HCT116 (cell line): ENCODE data around the gene MMP28. TPM values are rescaled to one million over a fixed set of nuclear protein-coding genes. Genes with fewer than 3 reads are reported as not detected.

ENCODE experiments used
- ATAC-seq: fragments of 200-7000 bp; cut with Tn5 transposase; 2 replicates; pipeline ENCODE4 v1.9.1; 2020; ENCODE audit warnings: mild to moderate bottlenecking, moderate library complexity
- BruUV-seq: library from RNA; stranded (reverse); fragments of 400-500 nt; replicated peaks from 2 replicates; lab custom pipeline; 2021; lab: Mats Ljungman, UMichigan
- CTCF ChIA-PET: fragments of 300-600 bp; sonication (Branson Sonifier 250); formaldehyde crosslinking; loops from one replicate; lab custom pipeline; 2021; ENCODE audit warnings: antibody characterized with exemption; lab: Charles Lee
- POLR2A ChIA-PET: fragments of 300-600, 350-600 bp; sonication (Branson Sonifier 250); formaldehyde crosslinking; loops from one replicate; lab custom pipeline; 2021; ENCODE audit warnings: antibody characterized with exemption; lab: Charles Lee
- RAD21 ChIA-PET, 2 experiments: fragments of 300-600 bp; sonication (Branson Sonifier 250); formaldehyde crosslinking; loops; one replicate each; lab custom pipeline; 2023; ENCODE audit warnings: low total read pairs in 2 of 2; ENCODE audit not compliant: uncharacterized antibody in 2 of 2, unreplicated experiment in 2 of 2, low non-redundant PET in 1 of 2; lab: Charles Lee
- DNase-seq: peaks from one replicate; pipeline ENCODE4 v3.0.0-alpha.2; 2010; ENCODE audit warnings: low read depth, low spot score
- H2AFZ ChIP-seq: fragments of 200-600 bp; shearing (Covaris generic), sonication (generic); 2 replicates; pipeline ENCODE4 v1.6.1; 2017; ENCODE audit warnings: low read depth, mixed run types, mixed read lengths, antibody characterized with exemption, low read length; ENCODE audit not compliant: poor library complexity, severe bottlenecking
- H3K27ac ChIP-seq: 2 replicates; pipeline ENCODE4 v1.5.1; 2012; ENCODE audit warnings: low read depth, low read length
- H3K27me3 ChIP-seq: fragments of 200-600 bp; sonication (generic); 2 replicates; pipeline ENCODE4 v1.6.1; 2016; ENCODE audit warnings: mixed run types, low read length, mixed read lengths; ENCODE audit not compliant: insufficient read depth
- H3K36me3 ChIP-seq, 2 experiments: fragments of 200-500 bp in 1 of 2; fragments of 200-600 bp in 1 of 2; sonication (Bioruptor generic) in 1 of 2; sonication (generic) in 1 of 2; 2 replicates each; pipeline versions ENCODE4 v1.5.1 to v1.6.1; 2014 to 2016; ENCODE audit warnings: low read length in 2 of 2, inconsistent platforms in 1 of 2, mixed read lengths in 1 of 2, mixed run types in 1 of 2; ENCODE audit not compliant: insufficient read depth in 2 of 2, control insufficient read depth in 1 of 2
- H3K4me1 ChIP-seq, 2 experiments: fragments of 200-600 bp in 1 of 2; sonication (generic) in 1 of 2; 2 replicates each; pipeline versions ENCODE4 v1.5.1 to v1.6.1; 2012 to 2017; ENCODE audit warnings: low read length in 2 of 2, inconsistent platforms in 1 of 2, mild to moderate bottlenecking in 1 of 2, mixed read lengths in 1 of 2, mixed run types in 1 of 2, moderate library complexity in 1 of 2; ENCODE audit not compliant: insufficient read depth in 2 of 2, control insufficient read depth in 1 of 2
- H3K4me2 ChIP-seq: fragments of 200-600 bp; sonication (generic); 2 replicates; pipeline ENCODE4 v1.6.1; 2017; ENCODE audit warnings: mixed run types, low read length, mixed read lengths
- H3K4me3 ChIP-seq, 2 experiments: fragments of 200-600 bp in 1 of 2; sonication (generic) in 1 of 2; replicated peaks in 1 of 2; 2 replicates each; pipeline ENCODE4 v1.5.1; 2011 to 2016; ENCODE audit warnings: low read length in 2 of 2, control low read depth in 1 of 2, low read depth in 1 of 2, mild to moderate bottlenecking in 1 of 2, mixed read lengths in 1 of 2, mixed run types in 1 of 2
- H3K79me2 ChIP-seq: fragments of 200-600 bp; sonication (generic); 2 replicates; pipeline ENCODE4 v1.6.1; 2017; ENCODE audit warnings: mild to moderate bottlenecking, mixed run types, low read length, moderate library complexity, mixed read lengths; ENCODE audit not compliant: insufficient read depth
- H3K9ac ChIP-seq: fragments of 200-600 bp; sonication (generic); 2 replicates; pipeline ENCODE4 v1.6.1; 2016; ENCODE audit warnings: low read length, mixed read lengths
- H3K9me2 ChIP-seq: fragments of 200-600 bp; sonication (generic), shearing (Covaris generic); 2 replicates; pipeline ENCODE4 v1.6.1; 2017; ENCODE audit warnings: mixed run types, mild to moderate bottlenecking, moderate library complexity; ENCODE audit not compliant: insufficient read depth
- H3K9me3 ChIP-seq, 2 experiments: fragments of 200-500 bp in 1 of 2; fragments of 200-600 bp in 1 of 2; sonication (Bioruptor generic) in 1 of 2; sonication (generic) in 1 of 2; 2 replicates each; pipeline ENCODE4 v1.6.1; 2014 to 2017; ENCODE audit warnings: low read length in 2 of 2, mixed read lengths in 2 of 2, inconsistent platforms in 1 of 2, low read depth in 1 of 2, mild to moderate bottlenecking in 1 of 2, mixed run types in 1 of 2, moderate library complexity in 1 of 2; ENCODE audit not compliant: control insufficient read depth in 1 of 2, insufficient read depth in 1 of 2
- H4K20me1 ChIP-seq: fragments of 200-600 bp; sonication (generic), shearing (Covaris generic); 2 replicates; pipeline ENCODE4 v1.6.1; 2017; ENCODE audit warnings: mixed run types, mild to moderate bottlenecking, moderate library complexity; ENCODE audit not compliant: insufficient read depth
- CEBPB ChIP-seq: IDR thresholded peaks from 2 replicates; pipeline ENCODE4 v1.6.1; 2012; ENCODE audit warnings: low read depth
- EGR1 ChIP-seq: IDR thresholded peaks from 2 replicates; pipeline ENCODE4 v1.6.1; 2012; ENCODE audit warnings: low read depth
- EZH2 ChIP-seq: fragments of 200-600 bp; sonication (generic); IDR thresholded peaks from 2 replicates; pipeline ENCODE4 v1.6.1; 2017; ENCODE audit warnings: antibody characterized with exemption, mixed run types
- FOSL1 ChIP-seq: IDR thresholded peaks from 2 replicates; pipeline ENCODE4 v1.6.1; 2012; ENCODE audit warnings: low read depth
- JUND ChIP-seq: IDR thresholded peaks from 2 replicates; pipeline ENCODE4 v1.6.1; 2012
- MAX ChIP-seq: IDR thresholded peaks from 2 replicates; pipeline ENCODE4 v1.6.1; 2012
- POLR2A ChIP-seq: IDR thresholded peaks from 2 replicates; pipeline ENCODE4 v1.7.0; 2011; ENCODE audit warnings: borderline replicate concordance; ENCODE audit not compliant: insufficient read depth, insufficient read length; ENCODE audit errors: extremely low read depth
- RAD21 ChIP-seq: IDR thresholded peaks from 2 replicates; pipeline ENCODE4 v1.6.1; 2012; ENCODE audit warnings: low read depth, mild to moderate bottlenecking
- SP1 ChIP-seq: IDR thresholded peaks from 2 replicates; pipeline ENCODE4 v1.6.1; 2012; ENCODE audit warnings: low read depth
- TCF7L2 ChIP-seq: IDR thresholded peaks from 2 replicates; pipeline ENCODE4 v1.7.0; 2011; ENCODE audit warnings: borderline replicate concordance, inconsistent platforms; ENCODE audit not compliant: insufficient read depth, insufficient read length; ENCODE audit errors: extremely low read depth
- YY1 ChIP-seq: IDR thresholded peaks from 2 replicates; pipeline ENCODE4 v1.6.1; 2011; ENCODE audit warnings: low read length, low read depth, moderate library complexity, mild to moderate bottlenecking; ENCODE audit not compliant: insufficient replicate concordance; ENCODE audit errors: extremely low read depth
- ZNF274 ChIP-seq: fragments of 200-500 bp; sonication (Bioruptor generic); IDR thresholded peaks from 2 replicates; pipeline ENCODE4 v1.6.1; 2014; ENCODE audit warnings: mild to moderate bottlenecking, low read depth, low read length, inconsistent platforms
- intact Hi-C: fragments of 100-400 bp; cut with micrococcal nuclease; formaldehyde crosslinking; loops from 2 replicates; pipeline ENCODE4 v1.10.0; 2022
- total RNA-seq: library from RNA; stranded (reverse); gene quantifications from one replicate; pipeline ENCODE4 v1.2.1, GENCODE V29; 2021; ENCODE audit not compliant: unreplicated experiment

Gene MMP28
- total RNA-seq, 1 experiment from 2014 or later: 2.6 TPM

GRCh38 chr17:35791681-35792350 lies 3.6 kb downstream of the MMP28 start:
- Histone ChIP-seq H3K27me3 (no peaks in the 10 kb centered on the region), H3K9ac (no peak overlapping the region), H3K9me2 (no peaks in the 10 kb centered on the region), H4K20me1 (no peaks in the 10 kb centered on the region), H3K79me2 (no peaks in the 10 kb centered on the region), H3K9me3 (no peaks in the 10 kb centered on the region), H3K4me3 (no peak overlapping the region), H3K4me2 (no peak overlapping the region), H3K27ac (no peak overlapping the region), H3K36me3 (no peaks in the 10 kb centered on the region), H3K4me1 (peaks cover 11 to 55% of the 10 kb centered on the region in 2 experiments), H2AFZ (no peak overlapping the region)
- ATAC-seq: no peak
- intact Hi-C loops: loop anchor here (1.0 kb wide), 1 partner anchor 13 kb away; no protein-coding TSS in a partner anchor
- TF ChIP-seq CEBPB (no peak), JUND (no peak), EZH2 (no peak), ZNF274 (no peak), RAD21 (no peak), POLR2A (no peak), EGR1 (no peak), TCF7L2 (no peak), FOSL1 (no peak)
- DNase-seq: no peak
- RAD21 ChIA-PET: no interaction called here
- POLR2A ChIA-PET: interaction anchor here (0.7 to 1.6 kb wide), 3 partner anchors 12 to 25 kb away, joined by 3 to 8 read pairs (median 3); partner anchors contain the start of gene TAF15
- BruUV-seq: no TSS peak
- CTCF ChIA-PET: interaction anchor here (1.6 kb wide), 1 partner anchor 28 kb away, joined by 6 read pairs; no protein-coding TSS in a partner anchor

DNA sequence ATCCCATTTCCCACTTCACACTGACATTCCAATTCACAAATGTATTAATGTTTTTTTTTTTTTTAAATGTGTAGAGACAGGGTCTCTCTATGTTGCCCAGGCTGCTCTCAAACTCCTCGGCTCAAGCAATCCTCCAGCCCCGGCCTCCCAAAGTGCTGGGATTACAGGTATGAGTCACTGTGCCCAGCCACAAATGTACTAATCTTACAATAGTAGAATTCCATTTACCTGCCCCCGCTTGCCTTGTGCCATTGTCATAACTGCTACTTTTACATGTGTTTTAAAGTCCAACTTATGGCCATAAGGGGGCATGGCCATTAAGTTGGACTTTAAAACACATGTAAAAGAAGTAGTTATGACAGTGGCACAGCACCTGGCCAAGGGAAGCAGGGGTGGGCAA lies 4.6 kb downstream of the MMP28 start:
- POLR2A ChIA-PET: no interaction called here
- DNase-seq: no peak
- Histone ChIP-seq H3K9ac (no peak overlapping the region), H4K20me1 (no peaks in the 10 kb centered on the region), H3K27ac (no peak overlapping the region), H3K4me3 (0 out of 4 replicates have a peak overlapping the region, but pooled peaks of 1 of the 2 experiments have one; percentile 13), H3K36me3 (no peaks in the 10 kb centered on the region), H3K79me2 (no peaks in the 10 kb centered on the region), H3K4me1 (peaks cover 10 to 57% of the 10 kb centered on the region in 2 experiments), H3K4me2 (peak overlapping the region; percentile 61), H2AFZ (no peak overlapping the region), H3K27me3 (no peaks in the 10 kb centered on the region), H3K9me3 (no peaks in the 10 kb centered on the region), H3K9me2 (no peaks in the 10 kb centered on the region)
- ATAC-seq: no peak
- RAD21 ChIA-PET: no interaction called here
- intact Hi-C loops: loop anchor here (1.0 kb wide), 1 partner anchor 14 kb away; no protein-coding TSS in a partner anchor
- CTCF ChIA-PET: no interaction called here
- TF ChIP-seq JUND: peak; percentile 24; the same call in 1 of the 2 replicates
- no peak for TF ChIP-seq YY1
- TF ChIP-seq MAX: no peak
- TF ChIP-seq SP1: peak; percentile 38; the same call in 1 of the 2 replicates
- BruUV-seq: no TSS peak
